ENCODE data around the gene NLGN1. TPM values are rescaled to one million over a fixed set of nuclear protein-coding genes. Genes with fewer than 3 reads are reported as not detected.

NLGN1 gene
- total and polyA plus RNA-seq, 2 of the 8 experiments (the other 6 are each of a cell fraction or from before 2014, with no cell fraction given): 7.8 to 14.8 TPM

DNA sequence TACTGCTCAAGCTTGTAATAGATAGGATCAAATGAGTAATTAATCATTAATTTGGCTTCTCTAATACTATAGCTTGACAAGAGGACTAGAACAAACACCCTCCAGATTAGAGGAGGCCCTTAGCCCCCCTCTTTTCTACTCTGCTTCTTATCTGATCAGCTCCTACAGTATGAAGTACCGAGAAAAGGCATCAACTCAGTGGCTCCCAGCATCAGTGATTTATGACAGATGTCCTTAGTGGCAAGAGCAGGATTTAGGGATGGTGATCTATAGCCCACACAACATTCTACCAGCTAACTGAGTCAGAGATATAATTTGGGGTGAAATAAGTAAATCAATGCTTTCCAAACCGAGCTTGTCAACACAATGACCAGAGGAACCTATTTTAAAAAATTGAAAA lies 541.1 kb downstream of the NLGN1 start:
- DNase-seq (ENCODE audit: low read depth in 1 of 2, low spot score in 2 of 2): no peak
- no peak overlapping the region for H3K27ac ChIP-seq (ENCODE audit: low read depth, low read length)

More for the DNA sequence above, 541.1 kb downstream of the NLGN1 start:
- Histone ChIP-seq H3K4me1 (replicated peaks in 1 of 4; ENCODE audit: control insufficient read depth in 3 of 4, insufficient read depth in 4 of 4, low read length in 3 of 4) (peaks cover 0 to 4% (median under 1%) of the 10 kb centered on the region in 4 experiments; a peak in 3 of 7 replicates), H2BK20ac (ENCODE audit: low read length) (no peak overlapping the region), H2BK12ac (ENCODE audit: low read depth, low read length) (no peak overlapping the region), H3K23me2 (ENCODE audit: low read depth, low read length) (no peaks in the 10 kb centered on the region), H3K4me3 (ENCODE audit: extremely low read depth in 1 of 4, insufficient read depth in 2 of 4, low read depth in 3 of 4, low read length in 4 of 4) (no peak overlapping the region), H2BK5ac (ENCODE audit: low read depth, low read length) (no peak overlapping the region), H3K4ac (replicated peaks; ENCODE audit: insufficient read length, low read depth, low read length) (no peak overlapping the region), H3K9ac (replicated peaks in 1 of 4; ENCODE audit: extremely low read depth in 1 of 4, low read depth in 3 of 4, low read length in 3 of 4) (no peak overlapping the region), H2BK15ac (ENCODE audit: low read length) (no peak overlapping the region), H2AFZ (ENCODE audit: low read length) (no peak overlapping the region), H4K5ac (ENCODE audit: insufficient read length, low read depth, low read length) (no peak overlapping the region), H2BK120ac (replicated peaks; ENCODE audit: low read depth, low read length) (no peak overlapping the region), H3K79me1 (ENCODE audit: low read depth, low read length) (no peaks in the 10 kb centered on the region), H4K8ac (ENCODE audit: extremely low read depth, insufficient read depth, low read length) (no peak overlapping the region), H3K79me2 (ENCODE audit: control insufficient read depth in 1 of 2, insufficient read depth in 2 of 2, low read length in 2 of 2) (no peaks in the 10 kb centered on the region), H3K14ac (ENCODE audit: insufficient read length) (no peak overlapping the region), H3K27me3 (replicated peaks in 1 of 4; ENCODE audit: control insufficient read depth in 3 of 4, extremely low read depth in 1 of 4, insufficient read depth in 3 of 4, low read length in 3 of 4) (no peaks in the 10 kb centered on the region), H4K91ac (replicated peaks; ENCODE audit: insufficient read length, low read length) (no peak overlapping the region), H3K23ac (ENCODE audit: insufficient read length) (no peak overlapping the region), H3K36me3 (ENCODE audit: control insufficient read depth in 2 of 4, insufficient read depth in 4 of 4, low read length in 3 of 4) (no peaks in the 10 kb centered on the region; a peak in 1 of 8 replicates), H4K20me1 (replicated peaks in 1 of 2; ENCODE audit: control insufficient read depth in 1 of 2, insufficient read depth in 2 of 2, low read length in 2 of 2) (no peaks in the 10 kb centered on the region), H3K56ac (replicated peaks; ENCODE audit: insufficient read length, low read depth, low read length) (no peak overlapping the region), H3K4me2 (ENCODE audit: insufficient read depth in 1 of 2, low read depth in 2 of 2, low read length in 2 of 2) (no peak overlapping the region), H3K18ac (ENCODE audit: extremely low read depth, low read length) (no peak overlapping the region), H3K9me3 (ENCODE audit: insufficient read depth in 2 of 2, low read depth in 1 of 2, low read length in 1 of 2) (no peaks in the 10 kb centered on the region), H2AK5ac (ENCODE audit: low read depth, low read length) (no peak overlapping the region)
- POLR2A ChIA-PET (ENCODE audit: partially characterized antibody): no interaction called here
- 73% methylated on average over 2 of the region's 2 CpGs; no CpG with 5 or more reads in 1 of the 2 experiments for WGBS, 2 experiments (ENCODE audit: extremely low coverage in 1 of 2, insufficient coverage in 1 of 2, insufficient read length in 1 of 2, insufficient replicate concordance in 2 of 2, low coverage in 1 of 2, low lambda C conversion rate in 2 of 2, missing lambda C conversion rate in 1 of 2)
- FAIRE-seq: no peak
- CTCF ChIA-PET (ENCODE audit: partially characterized antibody): interaction anchor here (1.3 kb wide), 1 partner anchor 17 kb away, joined by 3 read pairs; no protein-coding TSS in a partner anchor
- TF ChIP-seq SP4 (IDR thresholded peaks at IDR 0.05; ENCODE audit: low read length) (no peak), PHF8 (conservative IDR thresholded peaks at IDR 0.05; ENCODE audit: low read depth, low read length) (no peak), NANOG (IDR thresholded peaks at IDR 0.05; ENCODE audit: insufficient read depth, low read depth, low read length, poor library complexity, severe bottlenecking) (no peak), SP2 (IDR thresholded peaks at IDR 0.05; ENCODE audit: low read length) (no peak)
